HG03439 (cell line): ENCODE results near the gene NTPCR.
A peak's percentile ranks its signal among the peaks of the same experiment; 100 is the strongest.
"Not testable (repeated sequence)": the region's sequence is repeated elsewhere in the genome, so short reads cannot be mapped to it uniquely, and the experiment has no call there.

Experiments used
- ATAC-seq: cut with Tn5 transposase; IDR thresholded peaks from one replicate; pipeline ENCODE4 v1.9.1; 2021; ENCODE audit warnings: mild to moderate bottlenecking, moderate library complexity; ENCODE audit not compliant: unreplicated experiment

The NTPCR gene

DNA sequence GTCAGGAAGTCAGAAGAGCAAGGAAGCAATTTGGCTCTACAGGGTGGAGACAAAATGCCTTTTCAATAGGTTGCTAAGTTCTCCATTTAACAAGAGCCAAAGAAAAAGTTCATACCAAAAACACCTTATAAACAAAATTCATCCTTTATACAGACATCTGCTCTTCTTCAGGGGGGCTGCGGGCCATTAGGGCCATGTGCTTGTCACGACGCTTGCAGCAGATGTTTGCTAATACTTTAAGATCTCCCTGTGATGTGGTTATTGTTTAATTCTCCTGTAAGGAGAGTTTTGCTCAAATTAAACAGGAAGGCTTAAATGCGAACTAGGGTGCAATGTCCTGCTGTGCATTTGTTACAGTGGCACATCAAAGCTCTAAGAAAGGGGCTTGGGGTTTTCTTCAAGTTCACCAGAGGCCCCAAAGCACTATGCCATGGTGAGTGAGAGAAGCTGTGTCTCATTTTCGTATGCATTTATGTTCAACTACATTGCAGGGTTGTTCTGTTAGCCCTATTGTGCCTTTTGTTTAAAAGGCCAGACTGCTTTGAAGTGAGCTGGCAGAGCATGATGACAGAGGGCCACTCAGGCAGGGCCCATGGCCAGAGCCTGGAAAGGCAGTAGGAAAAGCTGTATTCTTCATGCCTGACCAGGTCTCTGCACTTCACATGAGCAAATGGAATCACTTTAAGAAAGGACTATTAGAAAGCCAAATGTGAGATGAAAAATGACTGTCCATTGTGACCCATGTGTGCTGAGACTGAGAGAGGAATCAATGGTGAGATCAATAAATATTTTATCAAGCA, 24.8 kb upstream of the NTPCR start:
- ATAC-seq: no peak

DNA sequence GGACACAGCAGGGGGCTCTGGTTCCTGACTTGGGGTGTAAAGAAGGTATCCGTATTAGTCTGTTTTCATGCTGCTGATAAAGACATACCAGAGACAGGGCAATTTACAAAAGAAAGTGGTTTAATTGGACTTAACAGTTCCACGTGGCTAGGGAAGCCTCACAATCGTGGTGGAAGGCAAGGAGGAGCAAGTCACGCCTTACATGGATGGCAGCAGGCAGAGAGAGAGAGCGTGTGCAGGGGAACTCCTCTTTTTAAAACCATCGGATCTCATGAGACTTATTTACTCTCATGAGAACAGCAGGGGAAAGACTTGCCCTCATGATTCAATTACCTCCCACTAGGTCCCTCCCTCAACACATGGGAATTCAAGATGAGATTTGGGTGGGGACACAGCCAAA, 23.2 kb upstream of the NTPCR start:
- not testable (repeated sequence) for ATAC-seq

DNA sequence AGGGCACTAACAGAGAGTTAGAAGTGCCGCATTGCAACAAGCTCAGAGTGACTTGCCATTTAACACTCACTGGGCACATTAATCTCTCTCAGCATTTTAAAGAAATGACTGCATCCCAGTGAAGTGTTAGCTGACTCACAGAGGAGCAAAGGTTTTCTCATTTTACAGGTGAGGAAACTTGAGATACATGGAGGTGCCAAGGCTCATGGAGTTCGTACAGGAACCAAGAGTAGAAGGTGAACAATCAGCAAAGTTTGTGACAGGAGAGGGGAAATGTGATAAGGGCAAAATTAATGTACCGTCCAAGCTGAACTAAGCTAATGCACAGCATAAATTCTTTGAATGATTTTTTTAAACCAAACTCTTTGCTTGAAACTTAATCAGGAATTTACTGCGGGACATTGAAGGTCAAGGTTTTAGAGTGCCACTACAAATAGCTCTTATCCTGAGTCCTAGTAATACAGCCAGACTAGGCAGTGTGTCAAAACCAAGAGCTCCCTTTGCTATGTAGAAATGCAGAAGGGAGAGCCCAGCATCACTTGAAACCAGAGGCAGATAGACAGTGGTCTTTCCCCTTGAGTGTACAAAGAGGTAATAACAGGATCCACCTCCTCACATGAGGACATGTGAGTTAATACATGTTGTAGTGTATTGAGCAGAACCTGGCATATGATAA, 22.4 kb upstream of the NTPCR start:
- no peak for ATAC-seq

DNA sequence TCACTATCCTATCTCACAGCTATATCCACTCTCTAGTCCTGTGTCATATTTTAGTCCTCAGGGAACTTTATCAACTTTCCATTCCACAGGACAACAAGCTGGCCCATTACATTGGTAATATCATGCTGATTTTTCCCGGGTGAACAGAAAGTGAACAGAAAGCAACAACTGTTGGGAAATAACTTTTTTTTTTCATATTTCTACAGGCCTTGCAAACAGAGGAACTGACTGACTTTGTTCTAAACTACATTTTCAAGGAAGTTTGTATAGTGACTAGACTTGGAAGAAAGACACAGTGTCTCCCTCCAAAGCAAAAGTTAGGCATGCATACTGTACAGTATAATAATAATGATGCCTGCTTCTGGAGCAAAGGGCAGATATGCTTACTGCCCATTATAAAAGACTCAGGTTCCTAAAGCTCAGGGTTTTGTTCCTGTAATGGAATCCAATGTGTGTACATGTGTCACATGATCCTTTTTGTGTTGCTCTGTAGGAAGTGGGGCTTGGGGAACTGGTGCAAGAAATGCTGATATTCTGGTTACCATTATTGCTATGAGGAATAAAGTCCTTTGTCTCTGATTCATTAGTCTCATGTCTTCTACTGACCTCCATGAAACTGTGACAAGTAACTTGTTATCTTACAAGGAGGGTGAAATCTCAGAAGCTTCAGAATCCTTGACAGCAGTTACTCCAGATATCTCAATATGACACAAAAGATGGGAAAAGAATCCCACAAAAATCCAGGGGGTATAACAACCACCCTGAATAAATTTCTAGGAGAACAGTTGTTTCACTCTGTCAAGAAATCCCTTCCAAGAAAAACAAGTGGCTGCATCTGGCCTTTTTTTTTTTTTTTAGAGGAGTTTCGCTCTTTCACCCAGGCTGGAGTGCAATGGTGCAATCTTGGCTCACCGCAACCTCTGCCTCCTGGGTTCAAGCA, 17.7 kb upstream of the NTPCR start:
- ATAC-seq: no peak

DNA sequence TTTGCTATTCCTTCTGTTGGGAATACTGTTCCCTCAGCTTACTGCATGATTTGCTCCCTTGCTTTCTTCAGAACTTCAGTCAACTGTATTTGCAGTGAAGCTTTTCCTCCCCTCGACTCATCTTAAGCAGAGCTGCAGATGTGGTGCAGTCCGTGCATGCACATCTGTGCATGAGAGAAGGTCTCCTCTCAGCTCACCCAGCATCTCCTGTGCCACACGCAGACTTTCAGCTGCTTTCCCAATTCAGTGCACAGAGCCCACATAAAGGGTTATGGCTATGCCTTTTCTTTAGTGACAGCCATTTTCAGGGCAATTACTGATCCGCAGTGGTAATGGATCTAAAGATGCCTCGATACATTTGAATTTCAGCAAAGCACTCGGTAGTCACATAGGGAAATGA, 13.5 kb upstream of the NTPCR start:
- ATAC-seq: no peak

DNA sequence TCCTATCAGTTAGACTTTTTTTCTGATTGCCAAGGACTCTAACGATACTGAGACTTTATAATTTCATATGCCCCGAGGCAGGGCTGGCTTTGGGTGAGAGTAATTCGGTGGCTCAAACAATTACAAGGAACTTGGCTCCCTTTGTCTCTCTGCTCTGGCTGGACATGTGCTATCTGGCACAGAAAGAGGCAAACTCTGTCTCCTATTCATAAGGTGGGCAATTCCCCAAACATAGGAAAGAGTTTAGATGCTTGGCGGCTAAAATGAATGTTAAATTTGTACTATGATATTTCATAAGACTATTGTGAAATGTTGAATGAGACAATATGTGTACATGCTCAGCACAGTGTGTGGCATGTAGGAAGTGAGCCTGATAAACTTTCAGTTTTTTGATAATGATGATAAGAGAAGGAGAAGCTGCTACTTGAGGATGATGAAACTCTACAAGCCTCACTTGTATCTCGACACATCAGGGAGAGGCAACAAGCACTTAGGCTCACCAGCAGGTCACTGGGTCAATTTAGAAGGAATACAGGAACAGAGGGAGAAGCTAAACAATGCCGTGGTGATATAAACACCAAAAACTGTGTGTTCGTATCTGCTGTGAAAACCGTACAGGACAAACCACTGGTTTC, 12.6 kb upstream of the NTPCR start:
- no peak for ATAC-seq

DNA sequence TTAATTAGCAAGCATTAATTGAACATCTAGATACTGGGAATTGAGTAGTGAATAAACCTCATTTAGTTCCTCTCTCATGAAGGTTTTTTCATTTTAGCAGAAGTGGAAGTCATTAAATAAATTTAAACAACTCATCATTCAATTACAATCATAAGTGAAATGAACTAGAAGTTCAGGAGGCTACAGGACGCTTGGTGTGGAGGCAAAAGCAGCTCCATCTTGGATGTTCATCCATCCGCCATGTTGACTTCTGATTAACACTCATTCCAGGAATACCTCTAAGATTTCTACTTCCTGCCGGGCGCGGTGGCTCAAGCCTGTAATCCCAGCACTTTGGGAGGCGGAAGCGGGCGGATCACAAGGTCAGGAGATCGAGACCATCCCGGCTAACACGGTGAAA, 11.5 kb upstream of the NTPCR start:
- no peak for ATAC-seq

DNA sequence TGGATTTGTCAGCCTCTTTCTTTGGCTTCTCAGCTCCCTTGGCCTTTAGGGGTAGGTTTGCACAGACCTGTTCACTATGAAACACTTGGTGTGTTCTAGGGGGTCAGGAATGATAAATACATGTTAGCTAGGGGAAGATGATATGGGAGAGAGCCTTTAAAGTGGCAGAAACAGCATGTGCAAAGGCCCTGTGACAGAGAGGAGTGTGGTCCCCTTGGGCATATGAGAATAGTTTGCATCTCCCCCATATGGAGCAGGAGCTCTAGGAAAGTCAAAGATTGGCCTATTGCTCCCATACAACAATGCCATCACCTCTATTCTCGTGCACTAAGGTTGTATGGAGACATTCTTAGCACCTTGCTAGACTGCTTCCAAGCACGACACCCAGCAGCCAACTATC, 10.7 kb upstream of the NTPCR start:
- ATAC-seq: no peak

DNA sequence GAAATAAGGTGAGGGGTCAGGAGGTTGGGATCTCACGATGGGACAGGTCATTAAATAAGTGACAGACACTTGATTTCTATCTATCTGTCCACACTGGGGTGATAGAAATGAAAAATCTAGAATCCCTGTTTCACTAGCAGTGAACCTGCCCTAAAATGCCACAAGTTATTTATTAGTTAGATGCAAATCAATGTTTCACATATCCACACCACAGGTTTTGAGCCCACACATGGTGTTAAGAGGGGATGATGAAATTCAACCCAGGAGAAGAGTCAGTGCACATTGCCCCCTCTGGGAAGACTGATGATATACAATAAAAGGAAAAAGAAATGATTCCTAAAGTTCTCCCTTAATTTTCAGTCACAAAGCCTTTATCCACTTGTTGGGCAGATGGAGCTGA, 10.1 kb upstream of the NTPCR start:
- no peak for ATAC-seq

DNA sequence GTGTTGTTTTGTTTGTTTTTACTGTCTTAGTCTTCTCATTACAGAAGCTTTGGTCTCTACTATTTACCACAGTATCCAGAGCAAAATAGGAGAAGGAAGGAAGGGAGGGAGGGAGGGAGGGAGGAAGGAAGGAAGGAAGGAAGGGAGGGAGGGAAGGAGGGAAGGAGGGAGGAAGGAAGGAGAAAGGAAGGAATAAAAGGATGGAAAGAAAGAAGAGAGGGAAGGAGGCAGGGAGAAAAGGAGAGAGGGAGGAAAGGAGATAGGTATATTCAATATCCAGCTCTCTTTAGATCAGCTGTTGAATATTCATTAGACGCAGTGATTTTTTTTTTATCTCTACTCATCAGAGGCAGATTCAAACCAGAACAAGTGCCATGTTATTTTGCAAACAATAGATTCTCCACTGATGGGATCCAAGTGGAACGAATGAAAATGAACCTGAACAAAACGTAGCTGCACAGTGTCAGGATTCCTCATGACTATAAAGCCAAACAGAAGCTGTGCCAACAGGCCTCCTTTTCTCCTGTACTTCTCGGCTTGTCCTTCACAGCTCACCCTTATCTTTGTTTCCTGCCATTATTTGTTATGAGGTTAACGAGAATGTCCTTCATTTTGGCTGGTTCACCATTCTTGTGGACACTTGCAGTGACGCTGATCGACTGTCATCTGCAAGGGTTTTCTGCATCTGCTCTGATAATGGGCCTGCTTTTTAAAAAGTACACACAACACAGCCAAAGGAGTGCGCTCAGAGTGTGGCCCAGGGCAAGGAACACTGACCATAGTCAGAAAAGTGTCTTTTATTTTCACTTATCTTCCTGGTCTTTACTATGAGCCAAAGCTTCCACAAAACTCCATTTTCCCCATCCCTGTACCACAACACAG, 7.8 kb upstream of the NTPCR start:
- ATAC-seq: no peak

DNA sequence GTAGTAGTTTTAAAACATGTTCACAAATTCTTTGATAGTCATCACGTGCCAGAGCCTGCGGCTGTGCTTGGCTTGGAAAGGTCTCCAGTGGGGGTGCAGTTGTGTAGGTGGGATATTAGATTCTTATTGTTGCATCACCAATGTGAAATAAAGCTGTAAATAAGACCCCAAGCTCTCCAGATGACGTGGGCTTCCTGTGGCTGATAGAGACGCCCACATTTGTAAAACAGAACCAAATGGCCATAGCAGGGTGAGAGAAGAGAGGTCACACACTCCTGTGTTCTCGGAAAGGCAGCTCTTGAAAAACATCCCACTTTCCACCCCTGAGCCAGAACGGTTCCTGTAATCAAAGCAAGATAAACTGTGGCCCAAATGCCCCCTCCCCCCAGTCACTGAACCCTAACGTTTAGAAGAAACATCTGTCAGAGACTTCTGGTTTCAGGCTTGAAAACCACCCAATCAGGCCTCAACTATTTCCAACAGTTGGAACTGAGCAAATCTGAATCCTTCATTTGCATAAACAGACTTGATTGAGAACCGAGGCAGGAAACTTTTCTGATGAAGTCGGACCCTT, 6.6 kb upstream of the NTPCR start:
- no peak for ATAC-seq

DNA sequence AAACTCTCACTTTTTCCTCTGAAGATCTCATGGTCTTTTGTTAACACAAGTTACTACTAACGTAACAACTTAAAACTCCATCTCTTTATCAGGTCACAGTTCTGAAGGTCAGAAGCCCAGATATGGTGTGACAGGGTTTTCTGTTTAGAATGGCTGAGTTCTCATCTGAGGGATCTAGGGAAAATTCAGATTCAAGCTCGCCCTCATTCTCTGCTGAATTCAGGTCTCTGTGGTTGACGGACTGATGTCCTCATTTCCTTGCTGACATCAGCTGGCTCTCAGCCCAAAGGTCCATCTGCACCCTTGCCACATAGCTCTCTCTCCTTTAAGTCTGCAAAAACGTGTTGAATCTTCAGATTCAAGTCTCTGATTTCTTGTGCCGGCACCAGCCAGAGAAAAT, 6.1 kb upstream of the NTPCR start:
- no peak for ATAC-seq

DNA sequence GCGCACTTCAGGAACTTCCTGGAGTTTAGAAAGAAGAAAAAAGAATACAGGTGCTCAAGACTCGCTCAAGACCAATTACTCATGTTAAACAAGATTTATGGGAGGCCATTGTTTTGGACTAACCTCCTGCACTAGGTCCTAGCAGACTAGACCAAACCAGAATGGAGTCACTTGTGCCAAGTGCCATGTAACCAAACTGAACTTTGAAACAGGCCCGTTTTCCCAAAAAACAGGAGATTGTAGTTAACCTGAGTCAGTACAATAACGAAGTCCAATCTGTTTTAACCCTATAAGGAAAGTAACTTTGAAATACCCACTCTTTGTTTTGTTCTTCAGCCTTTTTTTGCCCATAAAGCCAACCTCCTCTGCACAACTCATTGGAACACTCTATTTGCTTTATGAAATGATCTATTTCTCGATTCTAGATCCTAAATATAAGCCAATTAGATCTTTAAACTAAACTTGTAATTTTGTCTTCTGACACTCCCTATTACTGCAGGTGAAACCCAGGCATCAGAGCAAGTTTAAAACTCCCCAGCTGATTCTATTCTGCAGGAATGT, 695 bp upstream of the NTPCR start:
- ATAC-seq: no peak

DNA sequence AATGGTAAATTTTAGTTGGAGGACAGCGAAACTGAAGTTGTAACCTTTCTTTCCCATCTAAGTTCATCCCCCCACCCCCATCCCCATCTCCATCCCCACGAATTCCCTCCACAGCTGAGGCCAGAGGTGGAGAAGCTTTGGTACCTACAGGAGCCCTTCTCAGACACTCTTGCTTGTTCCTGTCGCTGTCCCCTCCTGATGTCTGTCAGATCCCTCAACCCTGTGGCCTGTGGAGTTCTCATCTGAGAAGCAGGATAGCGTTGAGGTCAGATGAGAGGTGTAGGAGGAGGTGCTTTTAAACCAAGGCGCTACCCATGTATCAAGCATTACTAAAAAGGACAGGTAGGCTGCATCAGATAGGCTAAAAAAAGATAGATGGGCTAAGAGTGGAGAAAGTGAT, 769 bp downstream of the NTPCR start:
- no peak for ATAC-seq

DNA sequence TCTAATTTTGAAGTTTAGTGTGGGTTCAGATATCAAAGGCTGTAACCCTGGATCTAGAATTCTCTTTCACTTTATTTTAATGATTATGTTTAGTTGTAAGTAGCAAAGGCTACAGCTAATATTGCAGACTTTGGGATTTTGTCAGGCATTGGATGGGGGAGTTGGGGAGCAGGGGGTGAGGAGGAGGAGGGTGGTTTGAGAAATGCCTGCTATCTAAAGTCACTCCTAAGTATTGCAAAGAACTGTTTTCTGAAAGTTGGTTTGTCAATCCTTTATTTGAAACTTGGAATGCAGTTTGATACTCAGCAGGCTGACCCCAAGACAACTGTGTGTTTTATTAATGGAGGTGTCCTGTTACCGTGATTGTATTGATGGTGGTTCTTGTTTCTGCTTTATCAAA, 1.2 kb downstream of the NTPCR start:
- no peak for ATAC-seq

DNA sequence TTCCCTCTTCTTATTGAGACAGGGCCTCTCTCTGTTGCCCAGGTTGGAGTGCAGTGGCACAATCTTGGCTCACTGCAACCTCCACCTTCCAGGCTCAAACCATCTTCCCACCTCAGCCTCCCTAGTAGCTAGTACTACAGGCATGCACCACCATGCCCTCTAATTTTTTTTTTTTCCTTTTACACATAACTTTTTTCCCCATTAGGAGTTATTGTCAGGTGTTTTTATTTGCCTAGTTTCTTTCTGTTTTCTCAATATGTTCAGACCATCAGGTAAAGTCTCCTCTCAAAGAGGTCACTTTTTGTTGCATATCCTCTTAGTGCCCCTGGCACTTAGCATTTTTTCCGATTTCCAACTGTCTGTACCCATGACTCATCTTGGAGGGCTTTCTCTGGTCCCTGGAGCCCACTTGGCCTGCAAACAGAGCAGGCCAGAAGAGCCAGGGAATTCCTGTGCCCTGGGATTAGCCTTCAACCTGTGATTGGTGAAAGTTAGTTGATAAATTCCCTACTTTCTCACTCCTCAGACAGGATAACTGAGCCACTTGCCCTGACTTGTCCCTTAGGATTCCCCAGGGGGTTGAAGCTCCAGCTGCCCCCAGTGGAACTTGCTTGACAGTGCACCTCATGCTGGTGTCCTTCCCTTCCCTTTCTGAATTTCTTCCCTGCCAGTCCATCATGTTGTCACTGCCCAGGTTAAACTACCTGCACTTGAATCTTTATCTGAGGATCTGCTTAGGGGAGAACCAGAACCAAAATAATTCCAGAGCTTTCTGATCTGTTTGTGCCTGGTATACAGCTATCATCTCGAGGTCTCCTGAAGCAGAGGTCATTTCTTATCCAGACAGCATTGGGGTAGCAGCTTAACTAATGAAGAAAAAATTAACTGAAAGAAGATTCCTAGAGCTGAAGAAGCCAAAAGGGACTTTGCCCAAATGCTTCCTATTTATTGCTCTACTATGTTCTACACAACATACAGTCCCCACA, 2.4 kb downstream of the NTPCR start:
- peak; percentile 48 for ATAC-seq

DNA sequence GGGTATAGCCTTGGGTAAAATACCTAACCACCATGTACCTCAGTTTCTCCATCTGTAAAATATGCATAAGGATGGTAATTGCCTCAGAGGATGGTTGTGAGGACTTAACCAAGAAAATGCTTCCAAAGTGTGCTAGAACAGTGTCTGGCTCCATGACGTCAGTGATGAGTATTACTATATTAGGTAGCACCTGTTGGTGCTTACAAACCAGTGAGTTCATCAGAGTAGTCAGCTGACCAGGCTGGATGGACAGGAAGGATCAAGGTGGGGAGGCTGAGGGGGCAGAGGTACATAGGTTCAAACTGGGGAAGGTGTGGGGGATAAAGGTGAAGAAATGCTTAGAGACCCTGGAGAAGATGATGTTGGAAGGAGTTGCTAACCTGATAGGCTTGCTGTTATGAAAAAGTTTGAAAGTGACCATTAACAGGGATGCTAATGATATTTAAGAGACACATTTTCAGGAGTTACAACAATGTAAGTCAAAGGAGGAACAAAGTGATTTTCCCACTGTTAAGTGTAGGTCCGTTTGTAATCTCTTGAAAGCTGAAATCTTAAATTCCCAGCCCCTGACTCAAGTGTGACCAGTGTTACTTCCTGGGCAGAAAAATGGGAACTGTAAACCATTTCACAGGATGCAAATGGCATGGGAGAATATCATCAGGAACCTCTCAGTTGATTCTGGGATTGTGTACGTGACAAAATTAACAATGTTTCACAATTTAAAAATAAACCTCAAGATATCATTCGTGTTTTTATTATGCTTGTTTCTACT, 4.4 kb downstream of the NTPCR start:
- no peak for ATAC-seq

DNA sequence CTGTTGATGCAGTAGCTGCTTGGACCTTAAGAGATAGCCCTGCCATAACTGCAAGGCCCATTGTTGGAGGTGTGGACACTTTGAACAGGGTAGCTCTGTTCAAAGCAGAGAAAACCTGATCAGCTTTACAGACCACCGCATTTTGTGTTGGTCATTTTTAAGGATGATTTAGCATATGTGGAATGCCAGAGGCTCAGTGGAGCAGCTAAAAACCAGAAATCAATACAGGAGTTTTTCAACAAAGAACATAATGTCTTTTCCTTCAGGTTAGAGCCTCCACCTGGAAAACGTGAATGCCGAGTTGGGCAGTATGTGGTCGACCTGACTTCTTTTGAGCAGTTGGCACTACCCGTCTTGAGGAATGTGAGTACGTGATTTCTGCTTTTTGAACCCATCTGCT, 5.7 kb downstream of the NTPCR start:
- no peak for ATAC-seq
